ENCODE results near the gene DNAAF3.
"Not testable (repeated sequence)": the region's sequence is repeated elsewhere in the genome, so short reads cannot be mapped to it uniquely, and the experiment has no call there.

The DNAAF3 gene

GRCh38 chr19:55166530-55167268 is at the start of gene DNAAF3:
Gene DNAAF3 (minus strand): TSS chr19:55166613. CDS start chr19:55166413, 200 bp downstream.
- DNase-seq, result peak; percentile 25 to 45

GRCh38 chr19:55213547-55213946 is 47.1 kb upstream of the DNAAF3 start:
- DNase-seq, result no peak

GRCh38 chr19:55212447-55212846 is 46.0 kb upstream of the DNAAF3 start:
- DNase-seq, result peak in 1 of 2 donors; percentile 24

- no peak for DNase-seq
Measured at GRCh38 chr19:55209693-55210472, 43.5 kb upstream of the DNAAF3 start.

GRCh38 chr19:55208880-55209692 is 42.7 kb upstream of the DNAAF3 start, which contains the start of gene PTPRH:
Gene PTPRH (minus strand): TSS chr19:55209501. CDS start chr19:55209433, 68 bp downstream.
- DNase-seq, result no peak

- DNase-seq, result peak; percentile 16 to 26
Measured at GRCh38 chr19:55206664-55207500, 40.5 kb upstream of the DNAAF3 start.

GRCh38 chr19:55202199-55202598 is 35.8 kb upstream of the DNAAF3 start:
- DNase-seq, result not testable (repeated sequence)

GRCh38 chr19:55199620-55200204 is 33.3 kb upstream of the DNAAF3 start:
- DNase-seq, result no peak

- no peak for DNase-seq
Measured at GRCh38 chr19:55198651-55199050, 32.2 kb upstream of the DNAAF3 start.

- no peak for DNase-seq
Measured at GRCh38 chr19:55197528-55197927, 31.1 kb upstream of the DNAAF3 start.

- DNase-seq, result no peak
Measured at GRCh38 chr19:55196803-55197202, 30.4 kb upstream of the DNAAF3 start.

- no peak for DNase-seq
Measured at GRCh38 chr19:55193481-55193880, 27.1 kb upstream of the DNAAF3 start.

- DNase-seq, result no peak
Measured at GRCh38 chr19:55189403-55189835, 23.0 kb upstream of the DNAAF3 start.

GRCh38 chr19:55188625-55189024 is 22.2 kb upstream of the DNAAF3 start:
- no peak for DNase-seq

GRCh38 chr19:55186080-55186479 is 19.7 kb upstream of the DNAAF3 start:
- no peak for DNase-seq

- DNase-seq, result no peak
Measured at GRCh38 chr19:55181740-55182139, 15.3 kb upstream of the DNAAF3 start.

GRCh38 chr19:55179606-55180484 is 13.4 kb upstream of the DNAAF3 start, which contains the start of gene SYT5:
Gene SYT5 (minus strand): TSS chr19:55180289. CDS start chr19:55179041, 1,248 bp downstream.
- DNase-seq, result peak; percentile 40 to 60

- peak; percentile 83 to 87 for DNase-seq
Measured at GRCh38 chr19:55178781-55179599, 12.6 kb upstream of the DNAAF3 start.

GRCh38 chr19:55176076-55176475 is 9.7 kb upstream of the DNAAF3 start:
- no peak for DNase-seq
